Smooth muscle cell (in vitro differentiated cells): Measurements from ENCODE around the gene ERCC2. TPM values are rescaled to one million over a fixed set of nuclear protein-coding genes. Genes with fewer than 3 reads are reported as not detected.

ENCODE experiments used
- DNase-seq: peaks from one replicate; lab custom pipeline; 2025; ENCODE audit not compliant: unreplicated experiment; lab: John Stamatoyannopoulos, UW
- H2AFZ ChIP-seq: fragments of 200-600 bp; sonication (generic); 2 replicates; pipeline ENCODE4 v1.6.0; 2016; ENCODE audit warnings: antibody characterized with exemption, low read depth, mild to moderate bottlenecking
- H3F3A ChIP-seq: fragments of 200-600 bp; sonication (generic); 2 replicates; pipeline ENCODE4 v1.6.0; 2017; ENCODE audit warnings: antibody characterized with exemption, low read depth
- H3K27ac ChIP-seq: fragments of 200-600 bp; sonication (generic); 2 replicates; pipeline ENCODE4 v1.5.1; 2016; ENCODE audit warnings: low read depth, mild to moderate bottlenecking
- H3K27me3 ChIP-seq: fragments of 200-600 bp; sonication (generic); 2 replicates; pipeline ENCODE4 v1.6.1; 2016; ENCODE audit warnings: low read depth, mild to moderate bottlenecking
- H3K36me3 ChIP-seq: fragments of 200-600 bp; sonication (generic); 2 replicates; pipeline ENCODE4 v1.5.1; 2016; ENCODE audit warnings: low read depth
- H3K4me1 ChIP-seq: fragments of 200-600 bp; sonication (generic); 2 replicates; pipeline ENCODE4 v1.5.1; 2016; ENCODE audit warnings: low read depth
- H3K4me2 ChIP-seq: fragments of 200-600 bp; sonication (generic); 2 replicates; pipeline ENCODE4 v1.6.0; 2016; ENCODE audit warnings: mild to moderate bottlenecking
- H3K4me3 ChIP-seq: fragments of 200-600 bp; sonication (generic); 2 replicates; pipeline ENCODE4 v1.5.1; 2016; ENCODE audit warnings: mild to moderate bottlenecking
- H3K79me2 ChIP-seq: fragments of 200-600 bp; sonication (generic); 2 replicates; pipeline ENCODE4 v1.6.0; 2016; ENCODE audit warnings: low read depth, mild to moderate bottlenecking
- H3K9ac ChIP-seq: fragments of 200-600 bp; sonication (generic); 2 replicates; pipeline ENCODE4 v1.6.0; 2016; ENCODE audit warnings: low read depth
- H3K9me3 ChIP-seq: fragments of 200-600 bp; sonication (generic); replicated peaks from 2 replicates; pipeline ENCODE4 v1.5.1; 2016; ENCODE audit warnings: low read depth
- H4K20me1 ChIP-seq: fragments of 200-600 bp; sonication (generic); 2 replicates; pipeline ENCODE4 v1.6.0; 2016; ENCODE audit warnings: low read depth
- CTCF ChIP-seq: fragments of 200-600 bp; sonication (generic); IDR thresholded peaks from 2 replicates; pipeline ENCODE4 v1.5.1; 2017; ENCODE audit warnings: borderline replicate concordance, mild to moderate bottlenecking, antibody characterized with exemption; ENCODE audit not compliant: insufficient read depth, poor library complexity, severe bottlenecking
- WGBS: methylation state at CpG from one replicate; pipeline ENCODE4 v1.1.7; 2016; ENCODE audit warnings: low lambda C conversion rate; 5-methylcytosine and 5-hydroxymethylcytosine counted together
- polyA plus RNA-seq: library from polyadenylated mRNA; unstranded; fragments of >200 nt; fragmentation: Nextera tagmentation; extraction: Ambion mirVana; gene quantifications from 2 replicates; pipeline ENCODE4 v1.2.1, GENCODE V29; 2016
- total RNA-seq: library from RNA; depleted of rRNA; stranded (reverse); fragments of >200 nt; gene quantifications from 2 replicates; pipeline ENCODE4 v1.2.3, GENCODE V29; 2014

ERCC2 gene
- total and polyA plus RNA-seq, 2 experiments from 2014 or later = 13.4 to 14.6 TPM

DNA sequence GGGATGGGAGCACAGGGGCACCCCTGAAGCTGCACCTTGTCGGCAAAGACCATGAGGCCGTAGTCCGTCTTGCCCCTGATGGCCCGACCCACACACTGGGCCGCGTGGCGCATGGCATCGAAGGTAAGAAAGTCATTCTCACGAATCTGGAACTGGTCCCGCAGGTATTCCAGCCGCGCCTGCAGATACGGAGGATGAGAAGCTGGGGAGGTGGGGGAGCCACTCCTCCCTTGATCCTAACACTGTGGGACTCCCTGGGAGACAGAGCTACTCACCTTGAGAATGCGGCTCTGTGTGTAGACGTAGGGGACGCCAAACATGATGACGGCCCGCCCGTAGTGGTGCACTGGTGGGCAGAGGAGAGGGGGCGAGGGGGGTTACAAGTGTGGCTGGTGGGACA lies 17.9 kb downstream of the ERCC2 start:
- H3K27me3 ChIP-seq = no peaks in the 10 kb centered on the region
- no peaks in the 10 kb centered on the region for H3K9me3 ChIP-seq
- no peaks in the 10 kb centered on the region for H3K36me3 ChIP-seq
- H3K9ac ChIP-seq = no peak overlapping the region
- no peaks in the 10 kb centered on the region for H3K4me1 ChIP-seq
- no peaks in the 10 kb centered on the region for H3K79me2 ChIP-seq
- DNase-seq = no peak
- no peak overlapping the region for H3K4me2 ChIP-seq
- H3K4me3 ChIP-seq = no peak overlapping the region
- no peak overlapping the region for H2AFZ ChIP-seq
- no peak overlapping the region for H3K27ac ChIP-seq
- no peaks in the 10 kb centered on the region for H4K20me1 ChIP-seq
- no peak for TF ChIP-seq CTCF
- 95% methylated on average over 20 of the region's 20 CpGs for WGBS
- no peaks in the 10 kb centered on the region for H3F3A ChIP-seq

GRCh38 chr19:45352062-45352461 lies 18.3 kb downstream of the ERCC2 start:
- DNase-seq = no peak
- Histone ChIP-seq H4K20me1 (no peaks in the 10 kb centered on the region), H3K4me1 (no peaks in the 10 kb centered on the region), H3K36me3 (no peaks in the 10 kb centered on the region), H3K9ac (no peak overlapping the region), H3F3A (no peaks in the 10 kb centered on the region), H3K27me3 (no peaks in the 10 kb centered on the region), H3K79me2 (no peaks in the 10 kb centered on the region), H3K27ac (no peak overlapping the region), H3K4me3 (no peak overlapping the region), H2AFZ (no peak overlapping the region), H3K9me3 (no peaks in the 10 kb centered on the region), H3K4me2 (no peak overlapping the region)
- no peak for TF ChIP-seq CTCF
- 96% methylated on average over 15 of the region's 15 CpGs for WGBS

DNA sequence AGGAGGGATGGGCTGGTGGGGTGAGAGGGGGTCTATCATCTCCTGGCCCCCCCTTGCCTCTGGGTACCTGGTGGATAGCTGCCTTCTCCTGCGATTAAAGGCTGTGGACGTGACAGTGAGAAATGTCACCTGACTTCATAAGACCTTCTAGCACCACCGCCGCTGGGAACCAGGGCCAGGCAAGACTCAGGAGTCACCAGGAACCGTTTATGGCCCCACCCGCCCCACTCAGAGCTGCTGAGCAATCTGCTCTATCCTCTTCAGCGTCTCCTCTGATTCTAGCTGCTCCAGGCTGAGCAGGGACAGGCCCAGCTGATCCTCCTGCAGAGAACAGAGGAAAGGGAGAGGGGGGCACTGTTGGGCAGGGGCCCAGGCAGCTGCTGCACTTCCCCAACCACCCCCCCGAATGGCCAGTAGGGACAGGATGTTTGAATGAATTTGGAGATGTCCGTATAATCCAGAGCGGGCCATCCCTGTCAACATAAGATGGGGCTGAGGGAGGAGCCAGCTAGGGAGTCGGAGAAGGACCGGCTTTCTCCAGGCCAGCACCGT lies 18.9 kb downstream of the ERCC2 start:
- no peaks in the 10 kb centered on the region for H3K4me1 ChIP-seq
- H2AFZ ChIP-seq = no peak overlapping the region
- no peaks in the 10 kb centered on the region for H3K79me2 ChIP-seq
- H4K20me1 ChIP-seq = no peaks in the 10 kb centered on the region
- no peak overlapping the region for H3K27ac ChIP-seq
- peaks cover 4% of the 10 kb centered on the region for H3K27me3 ChIP-seq
- no peak for TF ChIP-seq CTCF
- H3K4me3 ChIP-seq = no peak overlapping the region
- H3F3A ChIP-seq = no peaks in the 10 kb centered on the region
- DNase-seq = no peak
- H3K9ac ChIP-seq = no peak overlapping the region
- WGBS = 95% methylated on average over 13 of the region's 13 CpGs
- H3K36me3 ChIP-seq = no peaks in the 10 kb centered on the region
- H3K9me3 ChIP-seq = no peaks in the 10 kb centered on the region
- H3K4me2 ChIP-seq = no peak overlapping the region

- no peaks in the 10 kb centered on the region for H3K36me3 ChIP-seq
- H4K20me1 ChIP-seq = no peaks in the 10 kb centered on the region
- 95% methylated on average over 16 of the region's 17 CpGs for WGBS
- DNase-seq = no peak
- peaks cover 6% of the 10 kb centered on the region for H3K27me3 ChIP-seq
- no peak overlapping the region for H2AFZ ChIP-seq
- H3K9me3 ChIP-seq = no peaks in the 10 kb centered on the region
- no peak for TF ChIP-seq CTCF
- H3K4me2 ChIP-seq = no peak overlapping the region
- no peaks in the 10 kb centered on the region for H3K79me2 ChIP-seq
- no peaks in the 10 kb centered on the region for H3F3A ChIP-seq
- H3K9ac ChIP-seq = no peak overlapping the region
- H3K4me3 ChIP-seq = no peak overlapping the region
- H3K27ac ChIP-seq = no peak overlapping the region
- H3K4me1 ChIP-seq = no peaks in the 10 kb centered on the region
Observed at GRCh38 chr19:45350477-45351058, 19.8 kb downstream of the ERCC2 start.
